ENCODE results near the gene CHRNA7. TPM values are rescaled to one million over a fixed set of nuclear protein-coding genes. Genes with fewer than 3 reads are reported as not detected.
"Not testable (repeated sequence)": the region's sequence is repeated elsewhere in the genome, so short reads cannot be mapped to it uniquely, and the experiment has no call there.

The CHRNA7 gene
- polyA plus RNA-seq, 3 donors, result 1.2 to 2.6 (median 1.8) TPM

DNA sequence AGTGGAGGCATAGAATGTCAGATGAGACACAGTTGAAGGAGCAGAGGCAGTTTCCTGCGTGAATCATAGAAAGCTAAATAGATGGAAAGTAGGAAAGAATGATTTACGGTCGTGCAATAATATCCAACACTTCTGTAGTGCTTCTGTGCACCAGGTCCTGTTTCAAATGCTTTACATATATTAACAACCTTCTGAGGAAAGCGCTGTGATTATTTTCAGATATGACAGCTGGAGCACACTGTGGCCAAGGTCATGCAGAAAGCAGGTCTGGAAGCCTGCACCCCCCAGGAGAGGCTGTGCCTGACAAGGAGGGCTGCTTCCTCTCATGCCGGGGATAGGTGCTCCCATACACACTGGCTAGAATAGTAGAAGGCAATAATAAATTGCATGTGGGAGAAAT, 104.5 kb downstream of the CHRNA7 start:
- no peaks in the 10 kb centered on the region for H3K79me2 ChIP-seq (ENCODE audit: insufficient read depth, low read length)
- no peaks in the 10 kb centered on the region for H4K20me1 ChIP-seq (ENCODE audit: insufficient read depth, low read length)
- H3K4me2 ChIP-seq (replicated peaks; ENCODE audit: extremely low read depth, low read length, poor library complexity, severe bottlenecking), result no peak overlapping the region
- H3K27me3 Mint-ChIP-seq (ENCODE audit: low read depth in 3 of 3), result peaks cover 2 to 3% (median 3%) of the 10 kb centered on the region in 3 donors
- no peaks in the 10 kb centered on the region for H3K27me3 ChIP-seq (ENCODE audit: control insufficient read depth in 2 of 2, insufficient read depth in 2 of 2, low read length in 2 of 2)
- H3K36me3 Mint-ChIP-seq, result no peaks in the 10 kb centered on the region
- H3K27ac Mint-ChIP-seq, result no peak overlapping the region
- H3K9ac ChIP-seq (ENCODE audit: insufficient read depth, low read length, poor library complexity, severe bottlenecking), result no peak overlapping the region
- no peak overlapping the region for H3K4me3 Mint-ChIP-seq
- no peaks in the 10 kb centered on the region for H3K9me3 ChIP-seq (replicated peaks in 1 of 2; ENCODE audit: control insufficient read depth in 1 of 2, insufficient read depth in 1 of 2, low read length in 2 of 2)
- DNase-seq, result no peak
- H2AFZ ChIP-seq (ENCODE audit: insufficient read depth, low read depth, low read length, poor library complexity, severe bottlenecking), result no peak overlapping the region
- no peaks in the 10 kb centered on the region for H3K4me1 Mint-ChIP-seq
- peaks cover 0 to 7% (median 0%) of the 10 kb centered on the region in 7 donors for H3K9me3 Mint-ChIP-seq
- intact Hi-C loops (cut with micrococcal nuclease), result no loop called here
- no peaks in the 10 kb centered on the region for H3K36me3 ChIP-seq (replicated peaks in 1 of 2; ENCODE audit: control insufficient read depth in 1 of 2, insufficient read depth in 2 of 2, low read length in 2 of 2)
- TF ChIP-seq CTCF (IDR thresholded peaks at IDR 0.05), result no peak
- no peak overlapping the region for H3K27ac ChIP-seq (ENCODE audit: low read depth in 1 of 2, low read length in 2 of 2)
- H3K4me1 ChIP-seq (ENCODE audit: control insufficient read depth in 1 of 2, insufficient read depth in 2 of 2, low read length in 2 of 2), result no peaks in the 10 kb centered on the region
- WGBS (ENCODE audit: insufficient coverage), result no CpG with 5 or more reads among the region's 5 CpGs
- no peak overlapping the region for H3K4me3 ChIP-seq (replicated peaks in 1 of 3; ENCODE audit: low read depth in 2 of 3, low read length in 3 of 3)

DNA sequence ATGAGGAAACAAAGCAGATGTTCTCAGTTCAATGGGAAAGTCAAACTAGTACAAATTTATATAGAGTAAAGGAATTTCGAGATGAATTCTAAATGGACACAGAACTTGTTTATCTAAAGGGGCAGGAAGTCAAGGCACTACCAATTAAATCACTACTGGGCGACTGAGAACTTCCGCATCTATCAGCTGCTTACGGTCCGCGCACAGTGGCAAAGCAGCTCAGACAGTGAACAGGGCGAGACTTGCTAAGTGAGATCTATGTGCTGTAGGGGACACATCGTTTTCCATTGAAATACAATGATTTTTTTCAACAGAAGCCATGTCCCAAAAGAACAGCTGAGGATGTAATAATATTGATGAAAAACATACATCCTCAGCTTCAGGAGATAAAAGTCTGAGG, 105.0 kb downstream of the CHRNA7 start:
- TF ChIP-seq CTCF (IDR thresholded peaks at IDR 0.05), result no peak
- Histone ChIP-seq H3K4me3 (replicated peaks in 1 of 3; ENCODE audit: low read depth in 2 of 3, low read length in 3 of 3) (no peak overlapping the region), H3K4me2 (replicated peaks; ENCODE audit: extremely low read depth, low read length, poor library complexity, severe bottlenecking) (no peak overlapping the region), H2AFZ (ENCODE audit: insufficient read depth, low read depth, low read length, poor library complexity, severe bottlenecking) (no peak overlapping the region), H3K27ac (ENCODE audit: low read depth in 1 of 2, low read length in 2 of 2) (no peak overlapping the region), H3K9ac (ENCODE audit: insufficient read depth, low read length, poor library complexity, severe bottlenecking) (no peak overlapping the region), H4K20me1 (ENCODE audit: insufficient read depth, low read length) (no peaks in the 10 kb centered on the region), H3K79me2 (ENCODE audit: insufficient read depth, low read length) (no peaks in the 10 kb centered on the region), H3K36me3 (replicated peaks in 1 of 2; ENCODE audit: control insufficient read depth in 1 of 2, insufficient read depth in 2 of 2, low read length in 2 of 2) (no peaks in the 10 kb centered on the region), H3K9me3 (replicated peaks in 1 of 2; ENCODE audit: control insufficient read depth in 1 of 2, insufficient read depth in 1 of 2, low read length in 2 of 2) (no peaks in the 10 kb centered on the region), H3K4me1 (ENCODE audit: control insufficient read depth in 1 of 2, insufficient read depth in 2 of 2, low read length in 2 of 2) (no peaks in the 10 kb centered on the region), H3K27me3 (ENCODE audit: control insufficient read depth in 2 of 2, insufficient read depth in 2 of 2, low read length in 2 of 2) (no peaks in the 10 kb centered on the region)
- intact Hi-C loops (cut with micrococcal nuclease), result no loop called here
- peaks cover 0 to 7% (median 0%) of the 10 kb centered on the region in 7 donors for H3K9me3 Mint-ChIP-seq
- DNase-seq, result no peak
- H3K4me3 Mint-ChIP-seq, result no peak overlapping the region
- H3K36me3 Mint-ChIP-seq, result no peaks in the 10 kb centered on the region
- peaks cover 2 to 5% (median 3%) of the 10 kb centered on the region in 3 donors for H3K27me3 Mint-ChIP-seq (ENCODE audit: low read depth in 3 of 3)
- no peak overlapping the region for H3K27ac Mint-ChIP-seq
- no peaks in the 10 kb centered on the region for H3K4me1 Mint-ChIP-seq
- no CpG with 5 or more reads among the region's 8 CpGs for WGBS (ENCODE audit: insufficient coverage)

- WGBS (ENCODE audit: insufficient coverage), result 92% methylated on average over 8 of the region's 10 CpGs
- H3K27ac ChIP-seq (ENCODE audit: low read depth in 1 of 2, low read length in 2 of 2); H4K20me1 ChIP-seq (ENCODE audit: insufficient read depth, low read length): not testable (repeated sequence)
Observed at GRCh38 chr15:32145512-32145911, 115.2 kb downstream of the CHRNA7 start.

More at GRCh38 chr15:32145512-32145911, 115.2 kb downstream of the CHRNA7 start:
- H2AFZ ChIP-seq (ENCODE audit: insufficient read depth, low read depth, low read length, poor library complexity, severe bottlenecking); H3K9me3 ChIP-seq (replicated peaks in 1 of 2; ENCODE audit: control insufficient read depth in 1 of 2, insufficient read depth in 1 of 2, low read length in 2 of 2); H3K4me2 ChIP-seq (replicated peaks; ENCODE audit: extremely low read depth, low read length, poor library complexity, severe bottlenecking); H3K4me1 ChIP-seq (ENCODE audit: control insufficient read depth in 1 of 2, insufficient read depth in 2 of 2, low read length in 2 of 2); H3K27me3 ChIP-seq (ENCODE audit: control insufficient read depth in 2 of 2, insufficient read depth in 2 of 2, low read length in 2 of 2); H3K4me1 Mint-ChIP-seq; H3K9ac ChIP-seq (ENCODE audit: insufficient read depth, low read length, poor library complexity, severe bottlenecking); intact Hi-C loops (cut with micrococcal nuclease); H3K4me3 ChIP-seq (replicated peaks in 1 of 3; ENCODE audit: low read depth in 2 of 3, low read length in 3 of 3); H3K79me2 ChIP-seq (ENCODE audit: insufficient read depth, low read length); H3K4me3 Mint-ChIP-seq; H3K36me3 Mint-ChIP-seq; H3K27me3 Mint-ChIP-seq (ENCODE audit: low read depth in 3 of 3); H3K27ac Mint-ChIP-seq; DNase-seq; H3K36me3 ChIP-seq (replicated peaks in 1 of 2; ENCODE audit: control insufficient read depth in 1 of 2, insufficient read depth in 2 of 2, low read length in 2 of 2): not testable (repeated sequence)
- peaks cover 1 to 17% (median 10%) of the 10 kb centered on the region in 7 donors for H3K9me3 Mint-ChIP-seq
